Liver (tissue), 3 donors: ENCODE data around the gene ART5.
"Not testable (repeated sequence)": the region's sequence is repeated elsewhere in the genome, so short reads cannot be mapped to it uniquely, and the experiment has no call there.

Experiments used
- EGR1 ChIP-seq, 2 donors: IDR thresholded peaks; 2 replicates each; pipeline ENCODE4 v1.6.1; 2016 to 2018; ENCODE audit warnings: antibody characterized with exemption in 2 of 2, low read depth in 2 of 2
- FOXA1 ChIP-seq: IDR thresholded peaks from 2 replicates; pipeline ENCODE4 v1.6.1; 2016; ENCODE audit warnings: antibody characterized with exemption
- HNF4A ChIP-seq, 2 donors: conservative IDR thresholded peaks; 2 replicates each; pipeline ENCODE4 v1.6.1; 2016; ENCODE audit warnings: antibody characterized with exemption in 2 of 2, mild to moderate bottlenecking in 2 of 2
- JUND ChIP-seq, 2 donors: IDR thresholded peaks; 2 replicates each; pipeline ENCODE4 v1.6.1; 2016; ENCODE audit warnings: antibody characterized with exemption in 2 of 2
- RAD21 ChIP-seq, 2 donors: IDR thresholded peaks; 2 replicates each; pipeline ENCODE4 v1.6.1; 2016; ENCODE audit warnings: antibody characterized with exemption in 2 of 2, mild to moderate bottlenecking in 2 of 2
- RXRA ChIP-seq, 2 donors: IDR thresholded peaks; 2 replicates each; pipeline ENCODE4 v1.6.1; 2017 to 2018; ENCODE audit warnings: antibody characterized with exemption in 2 of 2, mild to moderate bottlenecking in 1 of 2
- SP1 ChIP-seq: IDR thresholded peaks from 2 replicates; pipeline ENCODE4 v1.6.1; 2018; ENCODE audit warnings: antibody characterized with exemption, mild to moderate bottlenecking
- TAF1 ChIP-seq: conservative IDR thresholded peaks from 2 replicates; pipeline ENCODE4 v1.6.1; 2016; ENCODE audit warnings: antibody characterized with exemption, mild to moderate bottlenecking
- TF ChIP-seq, protein P1 (sequence below): fragments of 150-350 bp; IDR thresholded peaks from 2 replicates; pipeline ENCODE4 v1.5.1; 2017; ENCODE audit warnings: improper control_type of control experiment, low read depth, low read length; ENCODE audit not compliant: missing input control
- TF ChIP-seq, protein P2 (sequence below): IDR thresholded peaks from 2 replicates; pipeline ENCODE4 v1.6.1; 2016; ENCODE audit warnings: antibody characterized with exemption
- TF ChIP-seq, protein P3 (sequence below): IDR thresholded peaks from 2 replicates; pipeline ENCODE4 v1.6.1; 2016; ENCODE audit warnings: antibody characterized with exemption
- TF ChIP-seq, protein P4 (sequence below): IDR thresholded peaks from 2 replicates; pipeline ENCODE4 v1.6.1; 2016; ENCODE audit warnings: antibody characterized with exemption
- donor health status: healthy.
- donor health status: healthy.

- TF ChIP-seq, protein P1, sequence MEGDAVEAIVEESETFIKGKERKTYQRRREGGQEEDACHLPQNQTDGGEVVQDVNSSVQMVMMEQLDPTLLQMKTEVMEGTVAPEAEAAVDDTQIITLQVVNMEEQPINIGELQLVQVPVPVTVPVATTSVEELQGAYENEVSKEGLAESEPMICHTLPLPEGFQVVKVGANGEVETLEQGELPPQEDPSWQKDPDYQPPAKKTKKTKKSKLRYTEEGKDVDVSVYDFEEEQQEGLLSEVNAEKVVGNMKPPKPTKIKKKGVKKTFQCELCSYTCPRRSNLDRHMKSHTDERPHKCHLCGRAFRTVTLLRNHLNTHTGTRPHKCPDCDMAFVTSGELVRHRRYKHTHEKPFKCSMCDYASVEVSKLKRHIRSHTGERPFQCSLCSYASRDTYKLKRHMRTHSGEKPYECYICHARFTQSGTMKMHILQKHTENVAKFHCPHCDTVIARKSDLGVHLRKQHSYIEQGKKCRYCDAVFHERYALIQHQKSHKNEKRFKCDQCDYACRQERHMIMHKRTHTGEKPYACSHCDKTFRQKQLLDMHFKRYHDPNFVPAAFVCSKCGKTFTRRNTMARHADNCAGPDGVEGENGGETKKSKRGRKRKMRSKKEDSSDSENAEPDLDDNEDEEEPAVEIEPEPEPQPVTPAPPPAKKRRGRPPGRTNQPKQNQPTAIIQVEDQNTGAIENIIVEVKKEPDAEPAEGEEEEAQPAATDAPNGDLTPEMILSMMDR: not testable (repeated sequence)
- not testable (repeated sequence) for TF ChIP-seq EGR1 (IDR thresholded peaks at IDR 0.05; ENCODE audit: low read depth in 2 of 2); HNF4A (conservative IDR thresholded peaks at IDR 0.05); TAF1; SP1; FOXA1; RAD21 (IDR thresholded peaks at IDR 0.05); JUND (IDR thresholded peaks at IDR 0.05); RXRA (IDR thresholded peaks at IDR 0.05)
- TF ChIP-seq, protein P2, sequence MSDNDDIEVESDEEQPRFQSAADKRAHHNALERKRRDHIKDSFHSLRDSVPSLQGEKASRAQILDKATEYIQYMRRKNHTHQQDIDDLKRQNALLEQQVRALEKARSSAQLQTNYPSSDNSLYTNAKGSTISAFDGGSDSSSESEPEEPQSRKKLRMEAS: not testable (repeated sequence)
- TF ChIP-seq, protein P3, sequence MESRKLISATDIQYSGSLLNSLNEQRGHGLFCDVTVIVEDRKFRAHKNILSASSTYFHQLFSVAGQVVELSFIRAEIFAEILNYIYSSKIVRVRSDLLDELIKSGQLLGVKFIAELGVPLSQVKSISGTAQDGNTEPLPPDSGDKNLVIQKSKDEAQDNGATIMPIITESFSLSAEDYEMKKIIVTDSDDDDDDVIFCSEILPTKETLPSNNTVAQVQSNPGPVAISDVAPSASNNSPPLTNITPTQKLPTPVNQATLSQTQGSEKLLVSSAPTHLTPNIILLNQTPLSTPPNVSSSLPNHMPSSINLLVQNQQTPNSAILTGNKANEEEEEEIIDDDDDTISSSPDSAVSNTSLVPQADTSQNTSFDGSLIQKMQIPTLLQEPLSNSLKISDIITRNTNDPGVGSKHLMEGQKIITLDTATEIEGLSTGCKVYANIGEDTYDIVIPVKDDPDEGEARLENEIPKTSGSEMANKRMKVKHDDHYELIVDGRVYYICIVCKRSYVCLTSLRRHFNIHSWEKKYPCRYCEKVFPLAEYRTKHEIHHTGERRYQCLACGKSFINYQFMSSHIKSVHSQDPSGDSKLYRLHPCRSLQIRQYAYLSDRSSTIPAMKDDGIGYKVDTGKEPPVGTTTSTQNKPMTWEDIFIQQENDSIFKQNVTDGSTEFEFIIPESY: not testable (repeated sequence)
- TF ChIP-seq, protein P4, sequence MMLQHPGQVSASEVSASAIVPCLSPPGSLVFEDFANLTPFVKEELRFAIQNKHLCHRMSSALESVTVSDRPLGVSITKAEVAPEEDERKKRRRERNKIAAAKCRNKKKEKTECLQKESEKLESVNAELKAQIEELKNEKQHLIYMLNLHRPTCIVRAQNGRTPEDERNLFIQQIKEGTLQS: not testable (repeated sequence)
These were observed 44.0 kb downstream of the ART5 start for GRCh38 chr11:3597743-3598142.
